ENCODE results near the gene ZNF236. TPM values are rescaled to one million over a fixed set of nuclear protein-coding genes. Genes with fewer than 3 reads are reported as not detected.

Gene ZNF236
- total RNA-seq, 1 donor from 2014 or later, result 17.2 TPM

DNA sequence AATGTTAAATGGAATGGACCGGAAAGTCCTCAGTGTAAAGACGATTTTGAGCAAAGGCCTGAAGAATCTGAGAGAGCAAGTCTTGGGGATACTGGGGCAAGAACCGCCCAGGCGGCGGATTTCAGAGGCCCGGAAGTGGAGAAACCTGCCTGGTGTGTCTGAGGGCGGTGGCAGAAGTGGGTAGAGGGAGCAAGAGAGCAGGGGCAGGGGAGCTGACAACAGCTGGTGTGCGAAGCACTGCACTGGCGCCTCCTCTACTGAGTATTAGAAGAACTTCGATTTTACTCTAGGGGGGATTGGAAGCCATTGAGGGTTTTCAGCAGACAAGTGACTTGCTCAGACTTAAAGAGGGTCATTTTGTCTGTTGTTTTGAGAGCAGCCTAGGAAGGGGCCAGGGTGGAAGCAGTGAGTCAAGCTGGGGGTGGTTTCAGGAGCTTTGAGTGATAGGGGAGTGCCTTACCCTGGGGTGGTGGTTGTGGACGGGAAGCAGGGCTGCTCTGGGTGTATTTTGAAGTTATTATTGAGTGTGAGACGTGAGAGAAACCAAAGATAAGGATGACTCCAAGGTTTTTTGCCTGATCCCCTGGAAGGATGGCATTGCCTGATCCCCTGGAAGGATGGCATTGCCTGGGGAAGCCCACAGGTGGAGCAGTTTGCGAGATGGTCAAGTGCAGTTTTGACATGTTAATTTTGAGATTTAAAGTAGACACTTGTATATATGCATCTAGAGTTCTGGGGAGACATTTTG is 52.5 kb downstream of the ZNF236 start:
- Histone ChIP-seq H3K27ac (ENCODE audit: low read depth, low read length) (no peak overlapping the region), H3K4me1 (ENCODE audit: control insufficient read depth in 3 of 3, insufficient read depth in 3 of 3, low read length in 3 of 3) (no peaks in the 10 kb centered on the region), H3K4me3 (ENCODE audit: low read length in 3 of 3) (no peak overlapping the region), H3K9ac (ENCODE audit: low read depth in 1 of 3, low read length in 3 of 3) (no peak overlapping the region), H3K9me3 (ENCODE audit: control insufficient read depth in 3 of 3, low read length in 3 of 3) (no peaks in the 10 kb centered on the region), H3K27me3 (ENCODE audit: control insufficient read depth in 3 of 3, insufficient read depth in 3 of 3, low read length in 3 of 3) (no peaks in the 10 kb centered on the region), H3K36me3 (ENCODE audit: control insufficient read depth in 3 of 3, insufficient read depth in 3 of 3, low read length in 3 of 3) (peaks cover 22 to 31% (median 29%) of the 10 kb centered on the region in 3 donors)

DNA sequence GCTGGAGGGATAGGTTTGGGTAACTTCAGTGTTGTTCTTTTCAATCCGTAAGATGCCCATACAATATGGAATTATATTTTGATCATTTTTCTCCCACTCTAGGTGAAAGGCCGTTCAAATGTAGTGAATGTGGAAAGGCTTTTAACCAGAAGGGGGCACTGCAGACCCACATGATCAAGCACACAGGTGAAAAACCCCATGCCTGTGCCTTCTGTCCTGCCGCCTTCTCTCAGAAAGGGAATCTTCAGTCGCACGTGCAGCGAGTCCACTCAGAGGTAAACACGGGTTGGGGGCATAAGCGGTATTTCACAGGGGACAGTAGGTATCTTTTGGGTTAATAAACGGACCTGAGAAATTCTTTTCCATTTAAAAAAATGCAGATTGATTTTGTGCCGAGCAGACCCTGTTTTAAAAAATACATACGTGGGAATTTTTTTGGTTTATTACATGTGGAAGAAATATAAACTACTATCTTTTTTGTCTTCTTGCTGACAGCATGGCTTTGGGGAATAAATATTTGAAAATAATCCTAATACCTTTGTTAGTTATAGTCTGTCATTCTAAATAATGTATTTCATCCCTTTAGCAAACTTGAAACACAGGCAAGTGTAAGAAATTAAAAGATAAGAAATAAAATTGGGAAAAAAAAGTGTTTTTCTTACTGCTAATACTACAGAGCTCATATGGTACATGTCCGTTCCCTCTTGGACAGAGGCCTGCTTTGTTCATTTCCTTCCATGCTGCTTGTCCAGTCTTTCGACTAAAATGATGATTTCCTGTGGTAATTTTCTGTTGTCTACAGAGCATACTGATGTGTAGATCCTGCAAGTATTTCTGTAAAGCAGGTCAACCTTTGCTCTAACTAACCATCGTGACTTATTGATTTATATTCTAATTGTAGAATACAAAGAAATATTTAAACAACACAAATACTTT is 53.3 kb downstream of the ZNF236 start:
- Histone ChIP-seq H3K36me3 (ENCODE audit: control insufficient read depth in 3 of 3, insufficient read depth in 3 of 3, low read length in 3 of 3) (peaks cover 23 to 31% (median 31%) of the 10 kb centered on the region in 3 donors), H3K4me1 (ENCODE audit: control insufficient read depth in 3 of 3, insufficient read depth in 3 of 3, low read length in 3 of 3) (no peaks in the 10 kb centered on the region), H3K9me3 (ENCODE audit: control insufficient read depth in 3 of 3, low read length in 3 of 3) (no peaks in the 10 kb centered on the region), H3K9ac (ENCODE audit: low read depth in 1 of 3, low read length in 3 of 3) (no peak overlapping the region), H3K27me3 (ENCODE audit: control insufficient read depth in 3 of 3, insufficient read depth in 3 of 3, low read length in 3 of 3) (no peaks in the 10 kb centered on the region), H3K27ac (ENCODE audit: low read depth, low read length) (no peak overlapping the region), H3K4me3 (ENCODE audit: low read length in 3 of 3) (no peak overlapping the region)

DNA sequence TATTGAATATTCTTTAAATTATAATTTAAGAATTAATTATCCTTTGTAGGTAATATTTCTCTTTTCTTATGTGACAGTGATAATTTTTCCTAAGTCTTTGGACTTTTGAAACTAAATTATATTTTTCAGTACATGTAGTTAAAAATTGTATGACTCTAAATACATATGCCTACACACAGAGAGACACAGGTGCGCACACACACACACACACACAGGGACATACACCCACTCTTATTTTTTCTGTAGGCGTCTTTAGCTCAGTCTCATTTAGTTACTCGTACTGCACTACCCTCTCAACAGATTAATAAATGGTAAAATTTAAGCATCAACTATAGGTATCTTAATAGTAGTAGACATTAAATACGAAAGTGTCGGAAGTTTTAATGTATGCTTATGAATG is 56.1 kb downstream of the ZNF236 start:
- no peak overlapping the region for H3K27ac ChIP-seq (ENCODE audit: low read depth, low read length)
- H3K4me1 ChIP-seq (ENCODE audit: control insufficient read depth in 3 of 3, insufficient read depth in 3 of 3, low read length in 3 of 3), result no peaks in the 10 kb centered on the region
- no peak overlapping the region for H3K9ac ChIP-seq (ENCODE audit: low read depth in 1 of 3, low read length in 3 of 3)
- no peaks in the 10 kb centered on the region for H3K9me3 ChIP-seq (ENCODE audit: control insufficient read depth in 3 of 3, low read length in 3 of 3)
- no peak overlapping the region for H3K4me3 ChIP-seq (ENCODE audit: low read length in 3 of 3)
- H3K36me3 ChIP-seq (ENCODE audit: control insufficient read depth in 3 of 3, insufficient read depth in 3 of 3, low read length in 3 of 3), result peaks cover 25 to 46% (median 44%) of the 10 kb centered on the region in 3 donors
- H3K27me3 ChIP-seq (ENCODE audit: control insufficient read depth in 3 of 3, insufficient read depth in 3 of 3, low read length in 3 of 3), result no peaks in the 10 kb centered on the region

DNA sequence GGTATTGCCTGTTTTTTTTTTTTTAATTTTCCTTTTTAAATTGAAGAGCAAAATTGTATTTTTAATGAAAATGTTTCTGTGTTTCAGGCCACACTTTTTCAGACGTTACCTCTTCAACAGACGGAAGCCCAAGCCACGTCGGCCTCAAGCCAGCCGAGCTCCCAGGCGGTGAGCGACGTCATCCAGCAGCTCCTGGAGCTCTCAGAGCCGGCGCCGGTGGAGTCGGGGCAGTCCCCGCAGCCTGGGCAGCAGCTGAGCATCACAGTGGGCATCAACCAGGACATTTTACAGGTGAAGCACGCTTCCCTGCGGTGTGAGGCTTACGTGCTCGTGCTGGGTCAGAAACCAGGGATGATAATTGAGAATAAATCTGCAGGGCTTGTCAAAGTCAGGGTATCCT is 57.7 kb downstream of the ZNF236 start:
- Histone ChIP-seq H3K9ac (ENCODE audit: low read depth in 1 of 3, low read length in 3 of 3) (no peak overlapping the region), H3K4me3 (ENCODE audit: low read length in 3 of 3) (no peak overlapping the region), H3K27ac (ENCODE audit: low read depth, low read length) (no peak overlapping the region), H3K27me3 (ENCODE audit: control insufficient read depth in 3 of 3, insufficient read depth in 3 of 3, low read length in 3 of 3) (no peaks in the 10 kb centered on the region), H3K36me3 (ENCODE audit: control insufficient read depth in 3 of 3, insufficient read depth in 3 of 3, low read length in 3 of 3) (peaks cover 23 to 42% (median 42%) of the 10 kb centered on the region in 3 donors), H3K9me3 (ENCODE audit: control insufficient read depth in 3 of 3, low read length in 3 of 3) (no peaks in the 10 kb centered on the region), H3K4me1 (ENCODE audit: control insufficient read depth in 3 of 3, insufficient read depth in 3 of 3, low read length in 3 of 3) (no peaks in the 10 kb centered on the region)

DNA sequence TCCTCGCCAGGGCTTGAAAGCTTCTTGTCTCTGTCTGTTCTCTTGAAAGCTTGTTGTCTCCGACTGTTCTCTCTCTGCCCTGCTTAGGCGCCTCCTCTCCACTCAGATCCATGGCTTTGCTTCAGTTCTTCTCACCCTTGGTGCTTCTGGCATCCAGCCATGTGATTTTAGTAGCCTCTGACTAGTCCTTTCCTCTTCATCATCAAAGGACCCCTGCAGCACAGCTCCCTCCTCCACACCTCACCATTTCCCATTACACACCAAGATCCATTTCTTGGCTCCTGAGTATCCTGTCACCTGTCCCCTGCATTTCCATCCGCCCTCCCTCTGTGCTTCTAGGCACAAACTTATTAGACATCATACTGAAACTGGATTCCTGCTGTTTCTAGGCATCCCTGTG is 59.4 kb downstream of the ZNF236 start:
- no peak overlapping the region for H3K9ac ChIP-seq (ENCODE audit: low read depth in 1 of 3, low read length in 3 of 3)
- no peaks in the 10 kb centered on the region for H3K27me3 ChIP-seq (ENCODE audit: control insufficient read depth in 3 of 3, insufficient read depth in 3 of 3, low read length in 3 of 3)
- H3K27ac ChIP-seq (ENCODE audit: low read depth, low read length), result no peak overlapping the region
- H3K36me3 ChIP-seq (ENCODE audit: control insufficient read depth in 3 of 3, insufficient read depth in 3 of 3, low read length in 3 of 3), result peaks cover 26 to 52% (median 52%) of the 10 kb centered on the region in 3 donors
- no peaks in the 10 kb centered on the region for H3K4me1 ChIP-seq (ENCODE audit: control insufficient read depth in 3 of 3, insufficient read depth in 3 of 3, low read length in 3 of 3)
- H3K9me3 ChIP-seq (ENCODE audit: control insufficient read depth in 3 of 3, low read length in 3 of 3), result no peaks in the 10 kb centered on the region
- no peak overlapping the region for H3K4me3 ChIP-seq (ENCODE audit: low read length in 3 of 3)

DNA sequence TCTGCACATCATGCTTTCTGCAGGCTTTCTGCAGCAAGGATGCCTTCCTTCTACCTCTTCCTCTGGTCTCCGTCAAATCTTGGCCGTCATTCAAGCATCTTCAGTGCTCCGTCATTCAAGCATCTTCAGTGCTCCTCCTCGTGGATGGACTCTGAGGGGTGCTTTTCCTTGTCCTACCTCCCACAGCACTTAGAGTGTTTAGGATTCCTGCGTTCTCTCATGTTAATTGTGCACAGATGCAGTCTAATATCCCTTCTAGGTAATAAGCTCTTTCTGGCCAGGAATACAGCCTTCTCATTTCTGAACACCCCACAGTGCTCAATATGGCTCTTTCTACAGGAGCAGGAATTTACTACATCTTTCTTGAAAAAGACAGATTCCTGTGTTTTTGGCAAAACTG is 59.8 kb downstream of the ZNF236 start:
- H3K27me3 ChIP-seq (ENCODE audit: control insufficient read depth in 3 of 3, insufficient read depth in 3 of 3, low read length in 3 of 3), result no peaks in the 10 kb centered on the region
- peaks cover 26 to 52% (median 52%) of the 10 kb centered on the region in 3 donors for H3K36me3 ChIP-seq (ENCODE audit: control insufficient read depth in 3 of 3, insufficient read depth in 3 of 3, low read length in 3 of 3)
- no peak overlapping the region for H3K27ac ChIP-seq (ENCODE audit: low read depth, low read length)

DNA sequence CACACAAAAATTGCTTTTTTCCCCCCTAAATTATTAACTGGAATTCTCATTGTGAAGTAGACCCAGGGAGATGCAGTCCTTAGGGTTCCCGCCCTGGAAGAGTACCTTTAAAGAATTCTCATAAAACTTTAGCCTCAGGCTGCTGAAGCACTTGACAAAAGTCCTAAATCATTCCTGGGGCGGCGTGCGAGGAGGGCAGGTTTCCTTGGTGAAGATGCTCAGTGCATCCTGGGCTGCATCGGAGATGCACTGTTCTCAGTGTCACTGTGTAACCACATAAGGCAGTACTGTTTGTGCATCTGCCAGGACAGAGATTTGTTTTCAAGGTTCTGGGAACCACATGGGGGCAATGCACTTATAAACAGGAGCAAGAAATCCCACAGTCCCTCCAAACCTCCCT is 62.6 kb downstream of the ZNF236 start:
- H3K4me1 ChIP-seq (ENCODE audit: control insufficient read depth in 3 of 3, insufficient read depth in 3 of 3, low read length in 3 of 3), result no peaks in the 10 kb centered on the region
- no peak overlapping the region for H3K4me3 ChIP-seq (ENCODE audit: low read length in 3 of 3)
- no peaks in the 10 kb centered on the region for H3K9me3 ChIP-seq (ENCODE audit: control insufficient read depth in 3 of 3, low read length in 3 of 3)
- peaks cover 30 to 57% (median 55%) of the 10 kb centered on the region in 3 donors for H3K36me3 ChIP-seq (ENCODE audit: control insufficient read depth in 3 of 3, insufficient read depth in 3 of 3, low read length in 3 of 3)
- no peaks in the 10 kb centered on the region for H3K27me3 ChIP-seq (ENCODE audit: control insufficient read depth in 3 of 3, insufficient read depth in 3 of 3, low read length in 3 of 3)
- H3K9ac ChIP-seq (ENCODE audit: low read depth in 1 of 3, low read length in 3 of 3), result no peak overlapping the region
- no peak overlapping the region for H3K27ac ChIP-seq (ENCODE audit: low read depth, low read length)

More for the DNA sequence above, 59.8 kb downstream of the ZNF236 start:
- Histone ChIP-seq H3K9ac (ENCODE audit: low read depth in 1 of 3, low read length in 3 of 3) (no peak overlapping the region), H3K9me3 (ENCODE audit: control insufficient read depth in 3 of 3, low read length in 3 of 3) (no peaks in the 10 kb centered on the region), H3K4me1 (ENCODE audit: control insufficient read depth in 3 of 3, insufficient read depth in 3 of 3, low read length in 3 of 3) (no peaks in the 10 kb centered on the region), H3K4me3 (ENCODE audit: low read length in 3 of 3) (no peak overlapping the region)

DNA sequence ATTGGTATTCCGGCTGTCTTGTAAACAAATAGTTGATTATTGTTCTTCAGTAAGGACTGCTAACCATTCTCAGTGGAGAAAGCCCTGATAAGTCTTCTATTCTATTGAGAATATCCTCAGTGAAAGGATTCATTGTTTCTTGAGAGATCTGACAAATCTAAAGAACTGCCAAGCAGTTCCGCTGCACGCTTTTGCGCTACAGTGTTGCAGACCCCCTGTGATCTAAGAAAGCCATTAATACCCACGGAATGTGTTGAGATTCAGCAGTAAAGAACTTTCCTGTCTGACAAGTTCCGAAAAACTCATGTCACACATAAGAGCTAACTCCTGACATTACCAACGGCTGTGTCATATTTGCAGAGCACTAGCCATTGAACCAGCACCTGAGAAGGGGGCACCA is 63.8 kb downstream of the ZNF236 start:
- Histone ChIP-seq H3K27ac (ENCODE audit: low read depth, low read length) (no peak overlapping the region), H3K27me3 (ENCODE audit: control insufficient read depth in 3 of 3, insufficient read depth in 3 of 3, low read length in 3 of 3) (no peaks in the 10 kb centered on the region), H3K36me3 (ENCODE audit: control insufficient read depth in 3 of 3, insufficient read depth in 3 of 3, low read length in 3 of 3) (peaks cover 22 to 49% (median 46%) of the 10 kb centered on the region in 3 donors), H3K9me3 (ENCODE audit: control insufficient read depth in 3 of 3, low read length in 3 of 3) (no peaks in the 10 kb centered on the region), H3K4me3 (ENCODE audit: low read length in 3 of 3) (no peak overlapping the region), H3K9ac (ENCODE audit: low read depth in 1 of 3, low read length in 3 of 3) (no peak overlapping the region), H3K4me1 (ENCODE audit: control insufficient read depth in 3 of 3, insufficient read depth in 3 of 3, low read length in 3 of 3) (no peaks in the 10 kb centered on the region)

DNA sequence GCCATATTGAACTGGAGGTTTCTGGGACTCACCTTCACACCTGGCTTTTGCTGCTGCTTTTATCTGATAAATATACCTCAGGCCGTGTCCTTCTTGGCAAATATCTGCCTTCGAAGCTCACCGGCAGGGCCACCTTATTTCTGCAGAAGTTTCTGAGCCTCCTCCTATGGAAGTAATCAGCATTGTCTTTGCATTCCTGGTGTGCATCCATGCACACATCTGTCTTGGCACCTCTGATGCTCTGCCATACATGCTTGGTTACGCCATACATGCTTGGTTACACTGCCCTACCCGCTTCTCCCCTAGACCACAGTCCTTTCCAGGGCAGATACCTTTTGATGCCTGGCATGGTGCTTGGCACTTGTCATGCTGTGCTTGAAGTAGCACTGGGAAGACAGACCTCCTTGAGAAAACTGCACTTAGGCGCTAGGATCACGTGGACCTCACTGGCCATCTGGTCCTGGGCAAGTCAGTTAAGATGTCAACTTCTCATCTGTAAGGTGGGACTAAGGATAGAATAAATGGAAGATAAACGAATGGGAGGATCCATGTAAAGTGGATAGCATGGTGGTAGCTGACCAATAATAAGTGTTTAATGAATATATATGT is 66.8 kb downstream of the ZNF236 start:
- H3K9me3 ChIP-seq (ENCODE audit: control insufficient read depth in 3 of 3, low read length in 3 of 3), result no peaks in the 10 kb centered on the region
- no peak overlapping the region for H3K9ac ChIP-seq (ENCODE audit: low read depth in 1 of 3, low read length in 3 of 3)
- H3K4me1 ChIP-seq (ENCODE audit: control insufficient read depth in 3 of 3, insufficient read depth in 3 of 3, low read length in 3 of 3), result no peaks in the 10 kb centered on the region
- H3K36me3 ChIP-seq (ENCODE audit: control insufficient read depth in 3 of 3, insufficient read depth in 3 of 3, low read length in 3 of 3), result peaks cover 9 to 31% (median 24%) of the 10 kb centered on the region in 3 donors
- H3K27ac ChIP-seq (ENCODE audit: low read depth, low read length), result no peak overlapping the region
- no peaks in the 10 kb centered on the region for H3K27me3 ChIP-seq (ENCODE audit: control insufficient read depth in 3 of 3, insufficient read depth in 3 of 3, low read length in 3 of 3)
- H3K4me3 ChIP-seq (ENCODE audit: low read length in 3 of 3), result no peak overlapping the region

Data from skeletal muscle tissue (tissue), 4 donors.